OCI-LY1 (cell line): Measurements from ENCODE around the gene MIER3.
"Not testable (repeated sequence)": the region's sequence is repeated elsewhere in the genome, so short reads cannot be mapped to it uniquely, and the experiment has no call there.

Experiments used
- H2AFZ ChIP-seq: fragments of 200-600 bp; sonication (generic), shearing (Covaris generic); 2 replicates; pipeline ENCODE4 v1.6.0; 2014; ENCODE audit warnings: antibody characterized with exemption, mild to moderate bottlenecking, low read length
- H3F3A ChIP-seq: fragments of 200-600 bp; sonication (generic), shearing (Covaris generic); 2 replicates; pipeline ENCODE4 v1.6.0; 2014; ENCODE audit warnings: mild to moderate bottlenecking, antibody characterized with exemption, low read length, moderate library complexity; ENCODE audit not compliant: insufficient read depth
- H3K27ac ChIP-seq: fragments of 200-600 bp; sonication (generic); 2 replicates; pipeline ENCODE4 v1.5.1; 2014; ENCODE audit warnings: low read length, mixed run types, mild to moderate bottlenecking, low read depth; ENCODE audit not compliant: poor library complexity, severe bottlenecking
- H3K27me3 ChIP-seq: fragments of 200-600 bp; sonication (generic); 2 replicates; pipeline ENCODE4 v1.6.0; 2014; ENCODE audit warnings: antibody characterized with exemption, mild to moderate bottlenecking, low read length, moderate library complexity; ENCODE audit not compliant: insufficient read depth
- H3K36me3 ChIP-seq: fragments of 200-600 bp; sonication (generic); 2 replicates; pipeline ENCODE4 v1.6.1; 2014; ENCODE audit warnings: mild to moderate bottlenecking, antibody characterized with exemption, low read length, moderate library complexity, mixed read lengths; ENCODE audit not compliant: insufficient read depth
- H3K4me1 ChIP-seq: fragments of 200-600 bp; sonication (generic); 2 replicates; pipeline ENCODE4 v1.5.1; 2014; ENCODE audit warnings: mild to moderate bottlenecking, low read length, moderate library complexity; ENCODE audit not compliant: insufficient read depth, severe bottlenecking
- H3K4me2 ChIP-seq: fragments of 200-600 bp; sonication (generic), shearing (Covaris generic); 2 replicates; pipeline ENCODE4 v1.6.1; 2014; ENCODE audit warnings: low read length
- H3K4me3 ChIP-seq: fragments of 200-600 bp; sonication (generic); 2 replicates; pipeline ENCODE4 v1.5.1; 2014; ENCODE audit warnings: low read length, low read depth, mild to moderate bottlenecking, mixed read lengths; ENCODE audit not compliant: poor library complexity, severe bottlenecking
- H3K79me2 ChIP-seq: fragments of 200-600 bp; shearing (Covaris generic); 2 replicates; pipeline ENCODE4 v1.6.1; 2016; ENCODE audit warnings: mixed run types, low read length, mixed read lengths; ENCODE audit not compliant: insufficient read depth
- H3K9ac ChIP-seq: fragments of 200-600 bp; sonication (generic), shearing (Covaris generic); 2 replicates; pipeline ENCODE4 v1.6.1; 2014; ENCODE audit warnings: mild to moderate bottlenecking, low read length, mixed read lengths
- H3K9me2 ChIP-seq: fragments of 200-600 bp; sonication (generic), shearing (Covaris generic); 2 replicates; pipeline ENCODE4 v1.6.1; 2014; ENCODE audit warnings: low read depth, mild to moderate bottlenecking, low read length, mixed read lengths
- H3K9me3 ChIP-seq: fragments of 200-600 bp; shearing (Covaris generic); 2 replicates; pipeline ENCODE4 v1.6.1; 2014; ENCODE audit warnings: low read length, mixed read lengths
- H4K20me1 ChIP-seq: fragments of 200-600 bp; sonication (generic), shearing (Covaris generic); 2 replicates; pipeline ENCODE4 v1.6.0; 2016; ENCODE audit warnings: mild to moderate bottlenecking, low read length; ENCODE audit not compliant: insufficient read depth
- EZH2 ChIP-seq: fragments of 200-600 bp; sonication (generic), shearing (Covaris generic); IDR thresholded peaks from 2 replicates; pipeline ENCODE4 v1.8.0; 2017; ENCODE audit warnings: borderline replicate concordance, mixed run types, mild to moderate bottlenecking, antibody characterized with exemption, low read length, moderate library complexity, mixed read lengths
- TF ChIP-seq, protein P1 (sequence below): fragments of 200-600 bp; sonication (generic), shearing (Covaris generic); IDR thresholded peaks from 2 replicates; pipeline ENCODE4 v1.5.1; 2017; ENCODE audit warnings: mild to moderate bottlenecking, antibody characterized with exemption, low read length, moderate library complexity, mixed read lengths

Gene MIER3

GRCh38 chr5:56983593-56984361, 31.9 kb upstream of the MIER3 start:
- no peak overlapping the region for H2AFZ ChIP-seq
- H3K4me2 ChIP-seq, result no peak overlapping the region
- peaks cover 13% of the 10 kb centered on the region for H3K4me1 ChIP-seq
- H3K9me3 ChIP-seq, result no peaks in the 10 kb centered on the region
- H3K27me3 ChIP-seq, result no peaks in the 10 kb centered on the region
- H3F3A ChIP-seq, result no peaks in the 10 kb centered on the region
- H3K4me3 ChIP-seq, result no peak overlapping the region
- no peak overlapping the region for H3K27ac ChIP-seq
- H3K79me2 ChIP-seq, result no peaks in the 10 kb centered on the region
- H3K36me3 ChIP-seq, result no peaks in the 10 kb centered on the region
- no peak overlapping the region for H3K9ac ChIP-seq
- no peaks in the 10 kb centered on the region for H4K20me1 ChIP-seq
- H3K9me2 ChIP-seq, result no peaks in the 10 kb centered on the region
- TF ChIP-seq, protein P1, sequence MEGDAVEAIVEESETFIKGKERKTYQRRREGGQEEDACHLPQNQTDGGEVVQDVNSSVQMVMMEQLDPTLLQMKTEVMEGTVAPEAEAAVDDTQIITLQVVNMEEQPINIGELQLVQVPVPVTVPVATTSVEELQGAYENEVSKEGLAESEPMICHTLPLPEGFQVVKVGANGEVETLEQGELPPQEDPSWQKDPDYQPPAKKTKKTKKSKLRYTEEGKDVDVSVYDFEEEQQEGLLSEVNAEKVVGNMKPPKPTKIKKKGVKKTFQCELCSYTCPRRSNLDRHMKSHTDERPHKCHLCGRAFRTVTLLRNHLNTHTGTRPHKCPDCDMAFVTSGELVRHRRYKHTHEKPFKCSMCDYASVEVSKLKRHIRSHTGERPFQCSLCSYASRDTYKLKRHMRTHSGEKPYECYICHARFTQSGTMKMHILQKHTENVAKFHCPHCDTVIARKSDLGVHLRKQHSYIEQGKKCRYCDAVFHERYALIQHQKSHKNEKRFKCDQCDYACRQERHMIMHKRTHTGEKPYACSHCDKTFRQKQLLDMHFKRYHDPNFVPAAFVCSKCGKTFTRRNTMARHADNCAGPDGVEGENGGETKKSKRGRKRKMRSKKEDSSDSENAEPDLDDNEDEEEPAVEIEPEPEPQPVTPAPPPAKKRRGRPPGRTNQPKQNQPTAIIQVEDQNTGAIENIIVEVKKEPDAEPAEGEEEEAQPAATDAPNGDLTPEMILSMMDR, result no peak
- TF ChIP-seq EZH2, result no peak

DNA sequence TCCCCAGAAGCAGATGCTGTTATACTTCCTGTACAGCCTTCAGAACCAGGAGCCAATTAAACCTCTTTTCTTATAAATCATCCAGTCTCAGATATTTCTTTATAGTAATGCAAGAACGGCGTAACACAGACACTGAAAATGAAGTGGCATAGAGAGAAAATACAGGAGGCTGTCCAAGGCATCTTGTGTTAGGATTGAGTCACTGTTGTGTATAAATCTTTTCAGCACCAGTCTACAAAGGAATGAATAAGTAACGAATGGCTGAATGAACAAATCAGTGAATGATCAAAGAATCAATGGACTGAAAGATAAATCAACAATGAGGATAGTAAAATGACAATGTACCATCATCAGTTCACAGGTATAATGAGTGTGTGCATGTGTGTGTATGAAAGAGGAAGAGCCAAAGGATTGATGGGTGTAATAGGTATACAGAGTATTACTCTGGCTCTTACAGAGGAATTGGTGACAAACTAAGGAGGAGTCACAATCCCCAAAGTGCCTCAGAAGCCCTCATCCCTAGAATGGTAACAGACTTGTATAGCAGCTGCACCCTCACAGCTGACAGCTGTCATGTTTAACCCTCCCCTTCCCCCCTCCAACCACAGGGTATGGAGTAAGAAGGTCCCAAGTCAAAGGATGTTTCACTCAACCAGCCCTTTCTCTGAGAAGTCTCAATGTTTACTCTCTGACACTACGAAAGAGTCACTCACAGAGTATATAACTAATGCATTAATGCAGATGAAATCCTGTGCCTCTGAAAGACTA, 29.8 kb upstream of the MIER3 start:
- TF ChIP-seq, protein P1, result no peak
- no peak for TF ChIP-seq EZH2
- Histone ChIP-seq H3K4me1 (peaks cover 9% of the 10 kb centered on the region), H3K27ac (no peak overlapping the region), H3K36me3 (no peaks in the 10 kb centered on the region), H3K4me2 (no peak overlapping the region), H3K9ac (no peak overlapping the region), H4K20me1 (no peaks in the 10 kb centered on the region), H3F3A (no peaks in the 10 kb centered on the region), H3K9me3 (no peaks in the 10 kb centered on the region), H2AFZ (no peak overlapping the region), H3K79me2 (no peaks in the 10 kb centered on the region), H3K27me3 (no peaks in the 10 kb centered on the region), H3K9me2 (no peaks in the 10 kb centered on the region), H3K4me3 (no peak overlapping the region)

GRCh38 chr5:56979968-56980367, 28.0 kb upstream of the MIER3 start:
- Histone ChIP-seq H2AFZ (no peak overlapping the region), H3F3A (no peaks in the 10 kb centered on the region), H3K9me2 (no peaks in the 10 kb centered on the region), H4K20me1 (no peaks in the 10 kb centered on the region), H3K4me1 (no peaks in the 10 kb centered on the region), H3K36me3 (no peaks in the 10 kb centered on the region), H3K27me3 (no peaks in the 10 kb centered on the region), H3K9me3 (no peaks in the 10 kb centered on the region), H3K4me2 (no peak overlapping the region), H3K27ac (no peak overlapping the region), H3K9ac (no peak overlapping the region), H3K79me2 (no peaks in the 10 kb centered on the region), H3K4me3 (no peak overlapping the region)
- TF ChIP-seq, protein P1, result no peak
- TF ChIP-seq EZH2, result no peak

- not testable (repeated sequence) for H3K9me3 ChIP-seq, H3K36me3 ChIP-seq, H3F3A ChIP-seq, H3K27ac ChIP-seq, H3K4me1 ChIP-seq, H3K4me3 ChIP-seq, H2AFZ ChIP-seq, H3K9me2 ChIP-seq, H3K9ac ChIP-seq, H4K20me1 ChIP-seq, H3K4me2 ChIP-seq, H3K27me3 ChIP-seq, H3K79me2 ChIP-seq
These were observed 27.6 kb upstream of the MIER3 start for GRCh38 chr5:56979526-56979925.
